Stomach smooth muscle (tissue), 2 donors: ENCODE data around the gene DARS1.
A peak's percentile ranks its signal among the peaks of the same experiment; 100 is the strongest.

Experiments used
- H3K27ac ChIP-seq: one replicate; pipeline ENCODE4 v1.7.0; 2013; ENCODE audit warnings: mild to moderate bottlenecking, low read length, inconsistent platforms
- H3K27me3 ChIP-seq, 2 donors: one replicate each; pipeline ENCODE4 v1.7.0; 2013; ENCODE audit warnings: low read length in 2 of 2; ENCODE audit not compliant: insufficient read depth in 2 of 2, control insufficient read depth in 1 of 2
- H3K36me3 ChIP-seq, 2 donors: one replicate each; pipeline ENCODE4 v1.7.0; 2013; ENCODE audit warnings: low read length in 2 of 2; ENCODE audit not compliant: control insufficient read depth in 2 of 2, insufficient read depth in 2 of 2
- H3K4me1 ChIP-seq: one replicate; pipeline ENCODE4 v1.7.0; 2013; ENCODE audit warnings: low read length; ENCODE audit not compliant: control insufficient read depth, insufficient read depth
- H3K4me3 ChIP-seq, 2 donors: one replicate each; pipeline ENCODE4 v1.7.0; 2013; ENCODE audit warnings: low read length in 2 of 2
- H3K9ac ChIP-seq, 2 donors: one replicate each; pipeline ENCODE4 v1.7.0; 2013; ENCODE audit warnings: low read length in 2 of 2, mild to moderate bottlenecking in 1 of 2
- H3K9me3 ChIP-seq, 2 donors: one replicate each; pipeline ENCODE4 v1.7.0; 2013; ENCODE audit warnings: low read length in 2 of 2; ENCODE audit not compliant: control insufficient read depth in 2 of 2
- donor health status: healthy.
- donor health status: Pancreatic carcinoma.

DARS1 gene

GRCh38 chr2:136001131-136001530 lies 15.7 kb upstream of the DARS1 start:
- H3K4me3 ChIP-seq = no peak overlapping the region
- no peaks in the 10 kb centered on the region for H3K9me3 ChIP-seq
- H3K36me3 ChIP-seq = no peaks in the 10 kb centered on the region
- no peaks in the 10 kb centered on the region for H3K27me3 ChIP-seq
- no peak overlapping the region for H3K9ac ChIP-seq
- H3K27ac ChIP-seq = peak overlapping the region; percentile 31
- H3K4me1 ChIP-seq = peaks cover 10% of the 10 kb centered on the region

- H3K27ac ChIP-seq = peak overlapping the region; percentile 59
- H3K27me3 ChIP-seq = no peaks in the 10 kb centered on the region
- H3K36me3 ChIP-seq = no peaks in the 10 kb centered on the region
- H3K4me1 ChIP-seq = peaks cover 10% of the 10 kb centered on the region
- H3K9ac ChIP-seq = peak overlapping the region in 1 of 2 donors; percentile 51
- no peaks in the 10 kb centered on the region for H3K9me3 ChIP-seq
- peak overlapping the region in 1 of 2 donors; percentile 16 for H3K4me3 ChIP-seq
These were observed 15.1 kb upstream of the DARS1 start for GRCh38 chr2:136000502-136000901.

GRCh38 chr2:135999899-136000298 lies 14.5 kb upstream of the DARS1 start:
- Histone ChIP-seq H3K4me1 (peaks cover 10% of the 10 kb centered on the region), H3K27me3 (no peaks in the 10 kb centered on the region), H3K27ac (peak overlapping the region; percentile 59), H3K36me3 (no peaks in the 10 kb centered on the region), H3K4me3 (no peak overlapping the region), H3K9me3 (no peaks in the 10 kb centered on the region), H3K9ac (no peak overlapping the region)

GRCh38 chr2:135998879-135999278 lies 13.5 kb upstream of the DARS1 start:
- no peaks in the 10 kb centered on the region for H3K9me3 ChIP-seq
- H3K9ac ChIP-seq = no peak overlapping the region
- no peak overlapping the region for H3K4me3 ChIP-seq
- no peaks in the 10 kb centered on the region for H3K36me3 ChIP-seq
- peaks cover 10% of the 10 kb centered on the region for H3K4me1 ChIP-seq
- no peak overlapping the region for H3K27ac ChIP-seq
- H3K27me3 ChIP-seq = no peaks in the 10 kb centered on the region

GRCh38 chr2:135997380-135997779 lies 12.0 kb upstream of the DARS1 start:
- H3K27me3 ChIP-seq = no peaks in the 10 kb centered on the region
- no peaks in the 10 kb centered on the region for H3K9me3 ChIP-seq
- H3K9ac ChIP-seq = no peak overlapping the region
- H3K27ac ChIP-seq = no peak overlapping the region
- H3K4me3 ChIP-seq = no peak overlapping the region
- peaks cover 10% of the 10 kb centered on the region for H3K4me1 ChIP-seq
- no peaks in the 10 kb centered on the region for H3K36me3 ChIP-seq

GRCh38 chr2:135996304-135996703 lies 10.9 kb upstream of the DARS1 start:
- H3K27me3 ChIP-seq = no peaks in the 10 kb centered on the region

GRCh38 chr2:135994281-135994680 lies 8.9 kb upstream of the DARS1 start:
- Histone ChIP-seq H3K9me3 (no peaks in the 10 kb centered on the region), H3K9ac (no peak overlapping the region), H3K27me3 (no peaks in the 10 kb centered on the region), H3K4me1 (no peaks in the 10 kb centered on the region), H3K4me3 (no peak overlapping the region), H3K36me3 (no peaks in the 10 kb centered on the region), H3K27ac (no peak overlapping the region)

More at GRCh38 chr2:135996304-135996703, 10.9 kb upstream of the DARS1 start:
- H3K9ac ChIP-seq = no peak overlapping the region
- H3K4me1 ChIP-seq = peaks cover 10% of the 10 kb centered on the region
- no peak overlapping the region for H3K27ac ChIP-seq
- no peak overlapping the region for H3K4me3 ChIP-seq
- no peaks in the 10 kb centered on the region for H3K36me3 ChIP-seq
- no peaks in the 10 kb centered on the region for H3K9me3 ChIP-seq

- Histone ChIP-seq H3K9ac (no peak overlapping the region), H3K9me3 (no peaks in the 10 kb centered on the region), H3K27me3 (no peaks in the 10 kb centered on the region), H3K4me1 (no peaks in the 10 kb centered on the region), H3K4me3 (no peak overlapping the region), H3K36me3 (no peaks in the 10 kb centered on the region), H3K27ac (no peak overlapping the region)
These were observed 8.0 kb upstream of the DARS1 start for GRCh38 chr2:135993421-135993820.

- no peaks in the 10 kb centered on the region for H3K27me3 ChIP-seq
- no peak overlapping the region for H3K4me3 ChIP-seq
- no peaks in the 10 kb centered on the region for H3K4me1 ChIP-seq
- no peak overlapping the region for H3K9ac ChIP-seq
- no peaks in the 10 kb centered on the region for H3K36me3 ChIP-seq
- no peak overlapping the region for H3K27ac ChIP-seq
- no peaks in the 10 kb centered on the region for H3K9me3 ChIP-seq
These were observed 6.4 kb upstream of the DARS1 start for GRCh38 chr2:135991861-135992260.

GRCh38 chr2:135987441-135987840 lies 2.0 kb upstream of the DARS1 start:
- H3K4me3 ChIP-seq = no peak overlapping the region
- no peak overlapping the region for H3K27ac ChIP-seq
- H3K9me3 ChIP-seq = no peaks in the 10 kb centered on the region
- peaks cover 6% of the 10 kb centered on the region for H3K4me1 ChIP-seq
- no peak overlapping the region for H3K9ac ChIP-seq
- no peaks in the 10 kb centered on the region for H3K27me3 ChIP-seq
- H3K36me3 ChIP-seq = peaks cover 0 to 3% of the 10 kb centered on the region in 2 donors

GRCh38 chr2:135986507-135986906 lies 1.1 kb upstream of the DARS1 start:
- peaks cover 8% of the 10 kb centered on the region for H3K4me1 ChIP-seq
- H3K9me3 ChIP-seq = no peaks in the 10 kb centered on the region
- no peaks in the 10 kb centered on the region for H3K27me3 ChIP-seq
- H3K36me3 ChIP-seq = peaks cover 0 to 4% of the 10 kb centered on the region in 2 donors
- H3K27ac ChIP-seq = no peak overlapping the region
- H3K9ac ChIP-seq = no peak overlapping the region
- H3K4me3 ChIP-seq = peak overlapping the region in 1 of 2 donors; percentile 94
